ENCODE data around the gene STK39. TPM values are rescaled to one million over a fixed set of nuclear protein-coding genes. Genes with fewer than 3 reads are reported as not detected.

STK39 gene
- total and polyA plus RNA-seq, 2 experiments from 2014 or later, result 3.2 to 14.6 TPM

DNA sequence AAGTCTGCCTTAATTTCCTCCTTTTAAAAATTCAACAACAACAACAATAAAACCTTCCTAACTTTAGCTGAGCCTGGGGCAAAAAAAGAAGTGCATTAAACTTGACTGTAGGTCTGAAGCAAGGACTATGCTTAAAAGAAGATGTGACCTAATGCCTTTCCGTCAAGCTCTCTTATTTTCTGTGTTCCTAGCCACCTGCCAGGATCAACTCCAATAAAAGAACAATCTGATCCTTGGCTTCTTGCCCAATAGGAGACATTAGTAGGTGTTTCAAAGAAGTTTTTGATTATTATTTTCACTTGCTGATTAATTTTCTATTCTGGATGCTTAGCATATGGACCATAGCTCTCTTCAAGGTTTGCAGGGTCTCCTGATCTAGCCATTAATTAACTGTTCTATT lies 237.5 kb downstream of the STK39 start:
- H3K4me1 ChIP-seq (ENCODE audit: insufficient read depth), result no peaks in the 10 kb centered on the region
- H3K9me3 ChIP-seq (ENCODE audit: low read depth), result no peaks in the 10 kb centered on the region
- no peak overlapping the region for H3K27ac ChIP-seq
- in situ Hi-C loops (cut with MboI), result no loop called here
- H3K4me3 ChIP-seq, result no peak overlapping the region
- DNase-seq, result no peak
- no peaks in the 10 kb centered on the region for H4K20me1 ChIP-seq (ENCODE audit: insufficient read depth)
- H3K36me3 ChIP-seq (ENCODE audit: low read depth), result peaks cover 4% of the 10 kb centered on the region; the same call in 1 of the 2 replicates
- no peaks in the 10 kb centered on the region for H3K27me3 ChIP-seq (replicated peaks; ENCODE audit: insufficient read depth)
- H3K79me2 ChIP-seq (ENCODE audit: insufficient read depth), result no peaks in the 10 kb centered on the region
- H2AFZ ChIP-seq, result no peak overlapping the region
- 85 to 96% methylated on average over 1 of the region's 1 CpG for WGBS, 2 experiments (ENCODE audit: low coverage in 1 of 2, low lambda C conversion rate in 2 of 2, missing lambda C conversion rate in 2 of 2)
- no peaks in the 10 kb centered on the region for H3K9me2 ChIP-seq (ENCODE audit: insufficient read depth)
- H3K4me2 ChIP-seq (ENCODE audit: unreplicated experiment), result no peak overlapping the region
- no peak overlapping the region for H3K9ac ChIP-seq
- no peaks in the 10 kb centered on the region for H3F3A ChIP-seq (ENCODE audit: insufficient read depth)
- TF ChIP-seq EZH2 (IDR thresholded peaks at IDR 0.05; ENCODE audit: insufficient read depth, poor library complexity, severe bottlenecking) (no peak), EZH2phosphoT487 (IDR thresholded peaks at IDR 0.05; ENCODE audit: insufficient read depth, low read depth) (no peak)

DNA sequence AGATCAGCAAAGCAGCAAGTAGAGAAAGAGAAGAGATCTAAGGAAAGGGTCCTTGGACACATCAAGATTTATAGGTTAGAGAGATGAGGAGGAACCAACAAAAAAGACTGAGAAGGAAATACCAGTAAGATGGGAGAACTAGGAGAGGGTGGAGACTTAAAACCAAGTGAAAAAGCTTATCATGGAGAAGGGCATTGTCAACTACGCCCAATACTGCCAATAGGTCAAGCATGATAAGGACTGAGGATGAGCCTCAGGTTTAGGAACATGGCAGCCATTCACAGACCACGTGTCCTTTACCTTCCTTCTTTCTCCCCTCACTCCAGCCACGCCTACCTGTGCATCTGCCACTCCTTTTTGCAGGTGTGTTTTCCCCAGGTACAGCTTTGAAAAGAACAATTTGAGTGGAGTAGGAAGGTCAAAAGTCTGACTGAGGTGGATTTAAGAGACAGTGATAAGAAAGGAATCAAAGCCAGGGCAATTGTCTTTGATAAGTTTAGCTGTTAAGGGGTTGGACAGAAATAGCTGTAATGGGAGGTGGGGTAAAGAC lies 238.7 kb downstream of the STK39 start:
- Histone ChIP-seq H3K27ac (no peak overlapping the region), H3K27me3 (replicated peaks; ENCODE audit: insufficient read depth) (no peaks in the 10 kb centered on the region), H4K20me1 (ENCODE audit: insufficient read depth) (no peaks in the 10 kb centered on the region), H3K79me2 (ENCODE audit: insufficient read depth) (no peaks in the 10 kb centered on the region), H3K9ac (no peak overlapping the region), H3K9me2 (ENCODE audit: insufficient read depth) (no peaks in the 10 kb centered on the region), H2AFZ (no peak overlapping the region), H3K4me1 (ENCODE audit: insufficient read depth) (no peaks in the 10 kb centered on the region), H3K4me2 (ENCODE audit: unreplicated experiment) (no peak overlapping the region), H3K4me3 (no peak overlapping the region), H3K9me3 (ENCODE audit: low read depth) (no peaks in the 10 kb centered on the region), H3K36me3 (ENCODE audit: low read depth) (peaks cover 4% of the 10 kb centered on the region; the same call in 1 of the 2 replicates), H3F3A (ENCODE audit: insufficient read depth) (no peaks in the 10 kb centered on the region)
- 96 to 100% methylated on average over 3 of the region's 3 CpGs for WGBS, 2 experiments (ENCODE audit: low coverage in 1 of 2, low lambda C conversion rate in 2 of 2, missing lambda C conversion rate in 2 of 2)
- in situ Hi-C loops (cut with MboI), result no loop called here
- no peak for DNase-seq
- no peak for TF ChIP-seq EZH2 (IDR thresholded peaks at IDR 0.05; ENCODE audit: insufficient read depth, poor library complexity, severe bottlenecking)
- no peak for TF ChIP-seq EZH2phosphoT487 (IDR thresholded peaks at IDR 0.05; ENCODE audit: insufficient read depth, low read depth)

- 76 to 78% methylated on average over 5 of the region's 5 CpGs for WGBS, 2 experiments (ENCODE audit: low coverage in 1 of 2, low lambda C conversion rate in 2 of 2, missing lambda C conversion rate in 2 of 2)
- no peak overlapping the region for H3K9ac ChIP-seq
- no peak for DNase-seq
- no peak for TF ChIP-seq EZH2phosphoT487 (IDR thresholded peaks at IDR 0.05; ENCODE audit: insufficient read depth, low read depth)
- TF ChIP-seq EZH2 (IDR thresholded peaks at IDR 0.05; ENCODE audit: insufficient read depth, poor library complexity, severe bottlenecking), result no peak
- no peak overlapping the region for H3K27ac ChIP-seq
- no peaks in the 10 kb centered on the region for H3K9me3 ChIP-seq (ENCODE audit: low read depth)
- no peaks in the 10 kb centered on the region for H4K20me1 ChIP-seq (ENCODE audit: insufficient read depth)
- no peaks in the 10 kb centered on the region for H3K9me2 ChIP-seq (ENCODE audit: insufficient read depth)
- in situ Hi-C loops (cut with MboI), result no loop called here
- H3K4me2 ChIP-seq (ENCODE audit: unreplicated experiment), result no peak overlapping the region
- H3K36me3 ChIP-seq (ENCODE audit: low read depth), result no peaks in the 10 kb centered on the region
- H2AFZ ChIP-seq, result no peak overlapping the region
- no peaks in the 10 kb centered on the region for H3K79me2 ChIP-seq (ENCODE audit: insufficient read depth)
- peaks cover 11% of the 10 kb centered on the region for H3K4me1 ChIP-seq (ENCODE audit: insufficient read depth)
- H3K27me3 ChIP-seq (replicated peaks; ENCODE audit: insufficient read depth), result no peaks in the 10 kb centered on the region
- no peaks in the 10 kb centered on the region for H3F3A ChIP-seq (ENCODE audit: insufficient read depth)
- no peak overlapping the region for H3K4me3 ChIP-seq
These were observed 240.9 kb downstream of the STK39 start for GRCh38 chr2:168006498-168006897.

GRCh38 chr2:168005586-168005985 lies 241.8 kb downstream of the STK39 start:
- Histone ChIP-seq H4K20me1 (ENCODE audit: insufficient read depth) (no peaks in the 10 kb centered on the region), H2AFZ (no peak overlapping the region), H3K4me1 (ENCODE audit: insufficient read depth) (peaks cover 11% of the 10 kb centered on the region), H3K27ac (no peak overlapping the region), H3F3A (ENCODE audit: insufficient read depth) (no peaks in the 10 kb centered on the region), H3K27me3 (replicated peaks; ENCODE audit: insufficient read depth) (no peaks in the 10 kb centered on the region), H3K9ac (no peak overlapping the region), H3K4me2 (ENCODE audit: unreplicated experiment) (no peak overlapping the region), H3K36me3 (ENCODE audit: low read depth) (no peaks in the 10 kb centered on the region), H3K9me2 (ENCODE audit: insufficient read depth) (no peaks in the 10 kb centered on the region), H3K4me3 (no peak overlapping the region), H3K9me3 (ENCODE audit: low read depth) (no peaks in the 10 kb centered on the region), H3K79me2 (ENCODE audit: insufficient read depth) (no peaks in the 10 kb centered on the region)
- 97 to 99% methylated on average over 3 of the region's 3 CpGs for WGBS, 2 experiments (ENCODE audit: low coverage in 1 of 2, low lambda C conversion rate in 2 of 2, missing lambda C conversion rate in 2 of 2)
- TF ChIP-seq EZH2 (IDR thresholded peaks at IDR 0.05; ENCODE audit: insufficient read depth, poor library complexity, severe bottlenecking) (no peak), EZH2phosphoT487 (IDR thresholded peaks at IDR 0.05; ENCODE audit: insufficient read depth, low read depth) (no peak)
- no peak for DNase-seq
- in situ Hi-C loops (cut with MboI), result no loop called here

- Histone ChIP-seq H3K4me1 (ENCODE audit: insufficient read depth) (peaks cover 11% of the 10 kb centered on the region), H2AFZ (no peak overlapping the region), H3K36me3 (ENCODE audit: low read depth) (no peaks in the 10 kb centered on the region), H3K4me3 (no peak overlapping the region), H3K79me2 (ENCODE audit: insufficient read depth) (no peaks in the 10 kb centered on the region), H3K4me2 (ENCODE audit: unreplicated experiment) (no peak overlapping the region), H3F3A (ENCODE audit: insufficient read depth) (no peaks in the 10 kb centered on the region), H3K27ac (no peak overlapping the region), H3K9me2 (ENCODE audit: insufficient read depth) (no peaks in the 10 kb centered on the region), H3K27me3 (replicated peaks; ENCODE audit: insufficient read depth) (no peaks in the 10 kb centered on the region), H4K20me1 (ENCODE audit: insufficient read depth) (no peaks in the 10 kb centered on the region), H3K9me3 (ENCODE audit: low read depth) (no peaks in the 10 kb centered on the region), H3K9ac (no peak overlapping the region)
- in situ Hi-C loops (cut with MboI), result no loop called here
- no peak for TF ChIP-seq EZH2 (IDR thresholded peaks at IDR 0.05; ENCODE audit: insufficient read depth, poor library complexity, severe bottlenecking)
- TF ChIP-seq EZH2phosphoT487 (IDR thresholded peaks at IDR 0.05; ENCODE audit: insufficient read depth, low read depth), result no peak
- DNase-seq, result no peak
- 87 to 88% methylated on average over 3 of the region's 3 CpGs for WGBS, 2 experiments (ENCODE audit: low coverage in 1 of 2, low lambda C conversion rate in 2 of 2, missing lambda C conversion rate in 2 of 2)
These were observed 243.5 kb downstream of the STK39 start for GRCh38 chr2:168003876-168004275.

Data from GM23248 (cell line).